ENCODE data around the gene NUAK1.

GRCh38 chr12:106139422-106140171 is 843 bp upstream of the NUAK1 start:
- no peak for TF ChIP-seq CTCF (IDR thresholded peaks at IDR 0.05)
- no peak for TF ChIP-seq EP300 (IDR thresholded peaks at IDR 0.05; ENCODE audit: low read depth)
